Gastrocnemius medialis (tissue), 4 donors: Measurements from ENCODE around the gene ZNRF4. TPM values are rescaled to one million over a fixed set of nuclear protein-coding genes. Genes with fewer than 3 reads are reported as not detected.

Experiments
- ATAC-seq, 2 donors: fragments of 150-250 bp; one replicate each; pipeline ENCODE4 v1.9.1; 2016
- DNase-seq, 2 donors: peaks; one replicate each; pipeline ENCODE4 v3.0.0-alpha.2; 2019
- H3K27ac ChIP-seq, 4 donors: fragments of 200-600 bp; sonication (generic); 1 replicate in 1 of 4; 2 replicates in 3 of 4; pipeline ENCODE4 v1.5.1; 2016 to 2018; ENCODE audit warnings: mild to moderate bottlenecking in 2 of 4, moderate library complexity in 1 of 4
- H3K27me3 ChIP-seq, 3 donors: fragments of 200-600 bp; sonication (generic) in 2 of 3; 1 replicate in 1 of 3; 2 replicates in 2 of 3; pipeline versions ENCODE4 v1.5.1 to v1.6.0; 2016 to 2019; ENCODE audit warnings: mild to moderate bottlenecking in 1 of 3, moderate library complexity in 1 of 3
- H3K36me3 ChIP-seq, 2 donors: fragments of 200-600 bp; sonication (generic) in 1 of 2; one replicate each; pipeline ENCODE4 v1.5.1; 2017 to 2018
- H3K4me1 ChIP-seq, 2 donors: fragments of 200-600 bp; sonication (generic) in 1 of 2; one replicate each; pipeline ENCODE4 v1.5.1; 2016 to 2017; ENCODE audit warnings: mild to moderate bottlenecking in 2 of 2
- H3K4me3 ChIP-seq, 4 donors: fragments of 200-600 bp; sonication (generic) in 3 of 4; 1 replicate in 1 of 4; 2 replicates in 3 of 4; pipeline ENCODE4 v1.5.1; 2016 to 2019; ENCODE audit warnings: mild to moderate bottlenecking in 2 of 4
- H3K9me3 ChIP-seq, 3 donors: fragments of 200-600 bp; sonication (generic) in 2 of 3; 1 replicate in 1 of 3; 2 replicates in 2 of 3; pipeline ENCODE4 v1.5.1; 2016 to 2019
- POLR2A ChIP-seq, 2 donors: fragments of 450-650 bp; IDR thresholded peaks; one replicate each; pipeline ENCODE4 v1.6.1; 2017; ENCODE audit warnings: antibody characterized with exemption in 2 of 2, mild to moderate bottlenecking in 2 of 2, moderate library complexity in 2 of 2
- in situ Hi-C, 4 donors: fragments of 200-750 bp; cut with MboI; loops; one replicate each; pipeline versions ENCODE4 v1.15.0 to v1.8.0; 2017; ENCODE audit warnings: low sequenced_read_pairs in 4 of 4
- intact Hi-C: fragments of 100-400 bp; cut with DNase I; formaldehyde crosslinking; loops from one replicate; pipeline ENCODE4 v1.15.1; 2023; ENCODE audit warnings: low total_unique reads
- total RNA-seq, 4 donors: library from RNA; depleted of rRNA; stranded (reverse); fragments of >200 nt; gene quantifications; one replicate each; pipeline versions ENCODE4 v1.1.0 to v1.2.3, GENCODE V29; 2016
- TF ChIP-seq, protein P1 (sequence below), 5 experiments: fragments of 450-650 bp in 3 of 5; fragments of 200-600 bp in 2 of 5; sonication (generic) in 2 of 5; IDR thresholded peaks in 4 of 5; conservative IDR thresholded peaks in 1 of 5; 1 replicate in 4 of 5; 2 replicates in 1 of 5; pipeline ENCODE4 v1.5.1; 2016 to 2019; ENCODE audit warnings: antibody characterized with exemption in 5 of 5, mild to moderate bottlenecking in 3 of 5, moderate library complexity in 3 of 5

The ZNRF4 gene
- total RNA-seq, 4 donors from 2014 or later, result not detected

DNA sequence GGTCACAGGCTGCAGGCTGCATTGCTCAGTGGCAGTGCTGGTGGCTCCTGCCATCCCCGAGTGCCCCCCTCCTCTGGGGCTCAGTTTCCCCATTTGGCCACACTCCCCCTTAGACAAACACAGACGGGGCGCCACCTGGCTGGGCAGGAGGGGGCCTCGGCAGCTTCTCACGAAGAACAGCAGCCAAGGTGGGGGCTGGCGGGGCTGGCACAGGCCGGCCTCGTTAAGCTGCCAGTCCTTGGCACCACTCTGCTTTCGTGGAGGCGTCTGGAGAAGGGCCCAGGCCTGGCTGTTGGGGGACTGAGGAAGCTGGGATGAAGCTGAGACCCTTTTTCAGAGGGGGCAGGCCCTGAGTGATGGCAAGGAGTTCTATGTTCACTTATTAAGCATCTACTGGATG is 3.7 kb upstream of the ZNRF4 start:
- in situ Hi-C loops, result no loop called here
- peaks cover 11 to 21% (median 18%) of the 10 kb centered on the region in 3 donors for H3K27me3 ChIP-seq

DNA sequence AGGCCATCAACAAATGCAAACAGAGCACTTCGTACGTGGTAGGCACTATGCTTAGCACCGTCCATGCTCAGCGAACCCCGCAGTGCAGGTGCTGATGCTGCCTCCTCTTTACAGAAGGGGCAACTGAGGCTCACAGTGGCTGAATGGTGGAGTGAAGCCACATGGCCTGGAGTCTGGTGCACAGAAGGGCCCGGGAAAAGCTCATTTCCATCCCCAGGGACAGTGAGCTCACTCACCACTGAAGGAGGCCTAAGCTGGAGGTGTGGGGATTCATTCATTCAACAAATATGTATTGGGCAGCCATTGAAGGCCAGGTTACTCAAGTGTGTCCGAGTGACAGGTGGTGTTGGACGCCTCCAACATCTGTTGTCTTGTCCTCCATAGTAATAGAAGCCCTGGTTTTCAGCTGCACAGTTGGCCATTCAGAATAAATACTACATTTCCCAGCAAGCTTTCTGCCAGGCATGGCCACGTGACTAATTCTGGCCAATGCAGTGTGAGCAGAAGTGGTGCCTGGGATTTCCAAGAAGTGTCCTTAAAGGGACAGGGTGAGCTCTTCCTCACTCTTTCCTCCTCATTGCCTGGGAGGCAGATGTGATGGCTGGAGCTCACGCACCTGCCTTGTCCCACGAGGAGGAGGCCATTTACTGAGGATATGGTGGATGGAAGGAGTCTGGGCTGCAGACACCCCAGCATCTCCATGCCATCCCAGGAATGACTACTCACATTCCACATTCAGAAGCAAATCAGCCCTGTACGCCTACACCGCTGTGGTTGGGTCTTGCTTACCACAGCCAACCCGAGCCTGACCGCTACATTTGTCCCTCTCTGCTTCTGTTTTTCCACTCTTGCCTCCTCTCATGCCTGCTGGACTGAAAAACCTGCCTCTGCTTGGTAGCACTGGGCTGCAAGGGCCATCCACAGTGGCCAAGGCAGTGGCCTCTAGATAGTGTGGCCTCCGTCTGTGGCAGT is 2.3 kb upstream of the ZNRF4 start:
- Histone ChIP-seq H3K4me3 (no peak overlapping the region), H3K36me3 (no peaks in the 10 kb centered on the region), H3K9me3 (no peaks in the 10 kb centered on the region), H3K27me3 (peaks cover 11 to 19% (median 15%) of the 10 kb centered on the region in 3 donors), H3K4me1 (no peaks in the 10 kb centered on the region), H3K27ac (no peak overlapping the region)
- TF ChIP-seq, protein P1, sequence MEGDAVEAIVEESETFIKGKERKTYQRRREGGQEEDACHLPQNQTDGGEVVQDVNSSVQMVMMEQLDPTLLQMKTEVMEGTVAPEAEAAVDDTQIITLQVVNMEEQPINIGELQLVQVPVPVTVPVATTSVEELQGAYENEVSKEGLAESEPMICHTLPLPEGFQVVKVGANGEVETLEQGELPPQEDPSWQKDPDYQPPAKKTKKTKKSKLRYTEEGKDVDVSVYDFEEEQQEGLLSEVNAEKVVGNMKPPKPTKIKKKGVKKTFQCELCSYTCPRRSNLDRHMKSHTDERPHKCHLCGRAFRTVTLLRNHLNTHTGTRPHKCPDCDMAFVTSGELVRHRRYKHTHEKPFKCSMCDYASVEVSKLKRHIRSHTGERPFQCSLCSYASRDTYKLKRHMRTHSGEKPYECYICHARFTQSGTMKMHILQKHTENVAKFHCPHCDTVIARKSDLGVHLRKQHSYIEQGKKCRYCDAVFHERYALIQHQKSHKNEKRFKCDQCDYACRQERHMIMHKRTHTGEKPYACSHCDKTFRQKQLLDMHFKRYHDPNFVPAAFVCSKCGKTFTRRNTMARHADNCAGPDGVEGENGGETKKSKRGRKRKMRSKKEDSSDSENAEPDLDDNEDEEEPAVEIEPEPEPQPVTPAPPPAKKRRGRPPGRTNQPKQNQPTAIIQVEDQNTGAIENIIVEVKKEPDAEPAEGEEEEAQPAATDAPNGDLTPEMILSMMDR (IDR thresholded peaks at IDR 0.05 in 4 of 5, conservative IDR thresholded peaks at IDR 0.05 in 1 of 5), result no peak
- no peak for TF ChIP-seq POLR2A (IDR thresholded peaks at IDR 0.05)
- DNase-seq (no peak), ATAC-seq (no peak)
- in situ Hi-C loops (no loop called here), intact Hi-C loops (no loop called here)

More for the DNA sequence above, 3.7 kb upstream of the ZNRF4 start:
- Histone ChIP-seq H3K27ac (no peak overlapping the region), H3K4me3 (no peak overlapping the region), H3K36me3 (no peaks in the 10 kb centered on the region), H3K9me3 (no peaks in the 10 kb centered on the region), H3K4me1 (no peaks in the 10 kb centered on the region)
- no peak for DNase-seq
- intact Hi-C loops, result no loop called here
- no peak for ATAC-seq
- TF ChIP-seq, protein P1 (IDR thresholded peaks at IDR 0.05 in 4 of 5, conservative IDR thresholded peaks at IDR 0.05 in 1 of 5), result no peak
- TF ChIP-seq POLR2A (IDR thresholded peaks at IDR 0.05), result no peak

DNA sequence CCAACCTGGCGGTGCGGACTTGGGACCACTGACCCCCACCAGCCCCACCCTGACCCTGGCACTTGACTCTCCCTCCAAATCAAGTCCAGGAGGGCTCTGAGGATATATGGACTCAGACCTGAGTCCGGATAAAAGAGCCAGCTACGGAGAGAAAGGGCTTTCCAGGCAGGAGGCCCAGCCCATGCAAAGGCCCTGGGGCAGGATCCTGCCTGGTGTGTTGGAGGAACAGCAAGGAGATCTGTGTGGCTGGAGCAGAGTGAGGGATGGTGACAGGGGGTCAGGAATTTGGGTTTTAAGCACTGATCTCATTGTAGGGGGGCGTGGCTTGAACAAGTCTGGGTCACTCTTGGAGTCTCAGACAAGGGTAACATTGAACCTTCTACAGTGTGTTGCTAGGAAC is 474 bp upstream of the ZNRF4 start:
- in situ Hi-C loops (no loop called here), intact Hi-C loops (no loop called here)
- H3K4me3 ChIP-seq, result no peak overlapping the region
- peaks cover 6 to 11% (median 9%) of the 10 kb centered on the region in 3 donors for H3K27me3 ChIP-seq
- H3K9me3 ChIP-seq, result no peaks in the 10 kb centered on the region
- no peak for TF ChIP-seq POLR2A (IDR thresholded peaks at IDR 0.05)
- TF ChIP-seq, protein P1 (IDR thresholded peaks at IDR 0.05 in 4 of 5, conservative IDR thresholded peaks at IDR 0.05 in 1 of 5), result no peak
- ATAC-seq (no peak), DNase-seq (no peak)
- no peaks in the 10 kb centered on the region for H3K36me3 ChIP-seq
- H3K27ac ChIP-seq, result no peak overlapping the region
- H3K4me1 ChIP-seq, result no peaks in the 10 kb centered on the region

DNA sequence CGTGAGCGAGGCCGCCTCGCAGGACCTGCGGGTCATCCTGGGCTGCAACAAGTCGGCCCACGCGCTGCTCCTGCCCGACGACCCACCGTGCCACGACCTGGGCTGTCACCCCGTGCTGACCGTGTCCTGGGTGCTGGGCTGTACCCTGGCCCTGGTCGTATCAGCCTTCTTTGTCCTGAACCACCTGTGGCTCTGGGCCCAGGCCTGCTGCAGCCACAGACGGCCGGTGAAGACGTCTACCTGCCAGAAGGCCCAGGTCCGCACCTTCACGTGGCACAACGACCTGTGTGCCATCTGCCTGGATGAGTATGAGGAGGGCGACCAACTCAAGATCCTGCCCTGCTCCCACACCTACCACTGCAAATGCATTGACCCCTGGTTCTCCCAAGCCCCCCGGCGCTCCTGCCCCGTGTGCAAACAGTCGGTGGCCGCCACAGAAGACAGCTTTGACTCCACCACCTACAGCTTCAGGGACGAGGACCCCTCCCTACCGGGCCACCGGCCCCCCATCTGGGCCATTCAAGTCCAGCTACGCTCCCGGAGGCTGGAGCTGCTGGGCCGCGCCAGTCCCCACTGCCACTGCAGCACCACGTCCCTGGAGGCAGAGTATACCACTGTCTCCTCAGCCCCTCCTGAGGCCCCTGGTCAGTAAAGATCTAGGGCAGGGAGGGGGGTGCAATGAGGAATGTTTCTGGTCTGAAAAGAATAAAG is 1.1 kb downstream of the ZNRF4 start:
- in situ Hi-C loops (no loop called here), intact Hi-C loops (no loop called here)
- no peaks in the 10 kb centered on the region for H3K4me1 ChIP-seq
- H3K36me3 ChIP-seq, result no peaks in the 10 kb centered on the region
- no peaks in the 10 kb centered on the region for H3K9me3 ChIP-seq
- no peak overlapping the region for H3K4me3 ChIP-seq
- TF ChIP-seq, protein P1 (IDR thresholded peaks at IDR 0.05 in 4 of 5, conservative IDR thresholded peaks at IDR 0.05 in 1 of 5), result no peak
- TF ChIP-seq POLR2A (IDR thresholded peaks at IDR 0.05), result no peak
- DNase-seq (no peak), ATAC-seq (no peak)
- peaks cover 0 to 3% (median 3%) of the 10 kb centered on the region in 3 donors for H3K27me3 ChIP-seq
- no peak overlapping the region for H3K27ac ChIP-seq
